ENCODE results near the gene CEP85L.

DNA sequence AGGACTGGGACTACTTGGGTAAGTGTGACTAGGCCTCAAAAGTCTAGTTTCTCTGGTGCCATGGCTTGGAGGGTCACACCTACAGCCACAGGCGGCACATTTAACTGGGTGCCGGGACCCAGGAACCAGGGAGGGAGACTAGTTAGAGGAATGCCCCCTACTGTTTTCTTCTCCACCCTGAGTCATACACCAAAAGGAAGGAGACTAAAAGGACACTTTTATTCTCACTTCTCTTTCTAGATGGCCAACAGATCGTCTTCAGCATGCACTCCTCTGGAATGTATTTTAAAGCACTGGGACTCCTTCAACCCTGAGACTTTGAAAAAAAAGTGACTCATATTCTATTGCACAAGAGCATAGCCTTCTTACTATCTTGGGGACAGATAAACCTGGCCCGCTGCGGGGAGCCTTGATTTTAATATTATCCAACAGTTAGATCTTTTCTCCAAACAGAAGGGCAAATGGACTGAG, 69.9 kb downstream of the CEP85L start:
- TF ChIP-seq POLR2A (IDR thresholded peaks at IDR 0.05) = no peak
- TF ChIP-seq, protein P1, sequence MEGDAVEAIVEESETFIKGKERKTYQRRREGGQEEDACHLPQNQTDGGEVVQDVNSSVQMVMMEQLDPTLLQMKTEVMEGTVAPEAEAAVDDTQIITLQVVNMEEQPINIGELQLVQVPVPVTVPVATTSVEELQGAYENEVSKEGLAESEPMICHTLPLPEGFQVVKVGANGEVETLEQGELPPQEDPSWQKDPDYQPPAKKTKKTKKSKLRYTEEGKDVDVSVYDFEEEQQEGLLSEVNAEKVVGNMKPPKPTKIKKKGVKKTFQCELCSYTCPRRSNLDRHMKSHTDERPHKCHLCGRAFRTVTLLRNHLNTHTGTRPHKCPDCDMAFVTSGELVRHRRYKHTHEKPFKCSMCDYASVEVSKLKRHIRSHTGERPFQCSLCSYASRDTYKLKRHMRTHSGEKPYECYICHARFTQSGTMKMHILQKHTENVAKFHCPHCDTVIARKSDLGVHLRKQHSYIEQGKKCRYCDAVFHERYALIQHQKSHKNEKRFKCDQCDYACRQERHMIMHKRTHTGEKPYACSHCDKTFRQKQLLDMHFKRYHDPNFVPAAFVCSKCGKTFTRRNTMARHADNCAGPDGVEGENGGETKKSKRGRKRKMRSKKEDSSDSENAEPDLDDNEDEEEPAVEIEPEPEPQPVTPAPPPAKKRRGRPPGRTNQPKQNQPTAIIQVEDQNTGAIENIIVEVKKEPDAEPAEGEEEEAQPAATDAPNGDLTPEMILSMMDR (IDR thresholded peaks at IDR 0.05) = no peak
